ENCODE data around the gene L3MBTL1.

Gene L3MBTL1

DNA sequence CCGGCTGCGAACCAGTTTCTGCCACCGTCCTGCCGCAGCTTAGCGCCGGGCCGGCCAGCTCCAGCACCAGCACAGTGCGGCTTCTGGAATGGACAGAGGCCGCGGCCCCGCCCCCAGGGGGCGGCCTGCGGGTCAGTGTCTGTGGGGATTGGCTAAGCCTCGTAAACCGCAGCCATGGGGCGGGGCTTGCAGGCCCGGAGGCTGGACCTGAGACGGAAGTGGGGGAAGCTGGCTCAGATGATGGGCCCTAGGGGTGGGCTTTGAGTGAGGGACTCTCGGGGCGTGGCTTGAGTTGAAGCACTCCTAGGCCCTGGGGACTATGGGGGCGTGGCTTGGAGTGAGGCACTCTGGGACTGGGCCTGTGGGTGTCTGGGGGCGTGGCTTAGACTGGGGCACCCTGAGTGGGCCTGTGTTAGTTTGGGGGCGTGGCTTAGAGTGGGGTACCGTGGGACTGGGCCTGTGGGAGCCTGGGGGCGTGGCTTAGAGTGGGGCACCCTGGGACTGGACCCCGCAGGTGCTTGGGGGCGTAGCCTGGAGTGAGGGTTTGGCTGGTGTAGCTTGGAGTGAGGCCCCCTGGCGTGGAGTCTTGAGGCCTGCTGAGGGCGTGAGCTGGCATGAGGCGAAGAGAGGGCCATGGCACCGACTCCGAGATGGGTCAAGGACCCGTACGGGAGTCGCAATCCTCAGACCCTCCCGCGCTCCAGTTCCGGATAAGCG is 6.6 kb downstream of the L3MBTL1 start:
- in situ Hi-C loops (cut with MboI; ENCODE audit: low sequenced_read_pairs, unreplicated experiment), result no loop called here
- peak; percentile 16 for TF ChIP-seq CTCF (IDR thresholded peaks at IDR 0.05; ENCODE audit: borderline replicate concordance, control extremely low read depth, extremely low read depth, insufficient read depth, missing control alignments)
- peak; percentile 97 for DNase-seq (ENCODE audit: low spot score)

DNA sequence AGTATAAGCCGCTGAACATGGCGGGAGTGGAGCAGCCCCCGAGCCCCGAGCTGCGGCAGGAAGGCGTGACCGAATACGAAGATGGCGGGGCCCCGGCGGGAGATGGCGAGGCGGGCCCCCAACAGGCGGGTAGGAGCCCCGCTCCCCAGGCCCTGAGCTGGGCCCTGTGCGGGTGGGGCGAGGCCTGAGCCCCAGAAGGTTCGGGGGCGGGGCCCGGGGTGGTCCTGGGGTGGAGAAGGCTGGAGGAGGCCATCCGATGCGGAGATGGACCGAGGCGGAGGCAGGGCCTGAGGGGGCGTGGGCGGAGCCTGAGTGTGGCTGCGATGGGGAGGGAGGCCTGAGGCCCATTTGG is 7.1 kb downstream of the L3MBTL1 start:
- TF ChIP-seq CTCF (IDR thresholded peaks at IDR 0.05; ENCODE audit: borderline replicate concordance, control extremely low read depth, extremely low read depth, insufficient read depth, missing control alignments), result no peak
- in situ Hi-C loops (cut with MboI; ENCODE audit: low sequenced_read_pairs, unreplicated experiment), result no loop called here
- peak; percentile 55 for DNase-seq (ENCODE audit: low spot score)

DNA sequence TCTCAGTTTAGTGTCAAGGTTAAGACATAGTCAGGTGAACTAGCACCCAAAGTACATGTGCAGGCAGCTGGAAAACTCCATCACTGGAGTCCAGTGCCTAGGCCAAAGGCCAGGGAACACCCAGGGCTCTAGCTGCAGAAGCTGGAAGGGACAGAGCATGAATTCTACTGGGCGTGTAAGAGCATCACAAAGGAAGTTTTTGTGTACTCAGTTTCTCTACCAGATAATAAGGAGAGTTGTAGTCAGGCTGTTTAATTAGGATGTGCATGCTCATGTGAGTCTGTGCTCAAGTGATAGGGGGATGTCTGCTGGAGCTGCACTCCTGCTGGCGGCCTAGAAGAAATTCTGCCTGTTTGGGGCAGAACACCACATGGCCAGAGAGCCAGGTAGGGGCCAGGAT is 8.1 kb downstream of the L3MBTL1 start:
- in situ Hi-C loops (cut with MboI; ENCODE audit: low sequenced_read_pairs, unreplicated experiment), result no loop called here
- DNase-seq (ENCODE audit: low spot score), result no peak
- no peak for TF ChIP-seq CTCF (IDR thresholded peaks at IDR 0.05; ENCODE audit: borderline replicate concordance, control extremely low read depth, extremely low read depth, insufficient read depth, missing control alignments)

- DNase-seq (ENCODE audit: low spot score), result no peak
- in situ Hi-C loops (cut with MboI; ENCODE audit: low sequenced_read_pairs, unreplicated experiment), result no loop called here
- no peak for TF ChIP-seq CTCF (IDR thresholded peaks at IDR 0.05; ENCODE audit: borderline replicate concordance, control extremely low read depth, extremely low read depth, insufficient read depth, missing control alignments)
These were observed 8.8 kb downstream of the L3MBTL1 start for GRCh38 chr20:43516251-43516824.

GRCh38 chr20:43520074-43520630 is 12.7 kb downstream of the L3MBTL1 start:
- TF ChIP-seq CTCF (IDR thresholded peaks at IDR 0.05; ENCODE audit: borderline replicate concordance, control extremely low read depth, extremely low read depth, insufficient read depth, missing control alignments), result no peak
- no peak for DNase-seq (ENCODE audit: low spot score)

GRCh38 chr20:43525021-43525420 is 17.5 kb downstream of the L3MBTL1 start:
- in situ Hi-C loops (cut with MboI; ENCODE audit: low sequenced_read_pairs, unreplicated experiment), result loop anchor here (25.0 kb wide), 1 partner anchor 162 kb away; no protein-coding TSS in a partner anchor
- no peak for TF ChIP-seq CTCF (IDR thresholded peaks at IDR 0.05; ENCODE audit: borderline replicate concordance, control extremely low read depth, extremely low read depth, insufficient read depth, missing control alignments)
- DNase-seq (ENCODE audit: low spot score), result no peak

More at GRCh38 chr20:43520074-43520630, 12.7 kb downstream of the L3MBTL1 start:
- in situ Hi-C loops (cut with MboI; ENCODE audit: low sequenced_read_pairs, unreplicated experiment), result no loop called here
